RWPE1 (cell line): ENCODE measurements around the gene GKN2.

ENCODE experiments used
- CTCF ChIA-PET: fragments of 350-600 bp; sonication (Branson Sonifier 250); formaldehyde crosslinking; extraction: SDS; loops from one replicate; lab custom pipeline; 2021; lab: Yijun Ruan, JAX
- POLR2A ChIA-PET: fragments of 400-600 bp; formaldehyde crosslinking; extraction: SDS; loops from one replicate; lab custom pipeline; 2020; ENCODE audit warnings: antibody characterized with exemption; ENCODE audit not compliant: low non-redundant PET; lab: Yijun Ruan, JAX
- DNase-seq: peaks from one replicate; pipeline ENCODE4 v3.0.0; 2012; ENCODE audit warnings: low spot score
- H3K27ac ChIP-seq: fragments of 450-650 bp; 2 replicates; pipeline ENCODE4 v1.5.1; 2017
- CTCF ChIP-seq: fragments of 450-650 bp; conservative IDR thresholded peaks from 2 replicates; pipeline ENCODE4 v1.5.1; 2017; ENCODE audit warnings: low read depth, mild to moderate bottlenecking

GKN2 gene

GRCh38 chr2:68952887-68953521 is at the start of gene GKN2:
Gene GKN2, minus strand, starts transcription at chr2:68952893. Its CDS starts 32 bp downstream, at chr2:68952861.
- CTCF ChIA-PET = interaction anchor here (0.7 to 1.2 kb wide), 2 partner anchors 10 to 115 kb away, joined by 3 to 6 read pairs; no protein-coding TSS in a partner anchor
- no peak within 1 kb of the TSS for H3K27ac ChIP-seq
- DNase-seq = no peak
- no peak for TF ChIP-seq CTCF
- POLR2A ChIA-PET = no interaction called here

GRCh38 chr2:69001879-69002278 is 49.2 kb upstream of the GKN2 start:
- ChIA-PET CTCF (no interaction called here), POLR2A (no interaction called here)
- TF ChIP-seq CTCF = no peak

GRCh38 chr2:68997401-68997800 is 44.7 kb upstream of the GKN2 start:
- TF ChIP-seq CTCF = no peak
- ChIA-PET CTCF (interaction anchor here (0.6 kb wide), 1 partner anchor 166 kb away, joined by 5 read pairs; no protein-coding TSS in a partner anchor), POLR2A (no interaction called here)
- no peak for DNase-seq
- no peak overlapping the region for H3K27ac ChIP-seq

More at GRCh38 chr2:69001879-69002278, 49.2 kb upstream of the GKN2 start:
- no peak overlapping the region for H3K27ac ChIP-seq
- no peak for DNase-seq

- CTCF ChIA-PET = interaction anchor here (0.6 to 1.2 kb wide), 2 partner anchors 46 to 252 kb away, joined by 3 to 5 read pairs; no protein-coding TSS in a partner anchor
- no peak for DNase-seq
- no peak for TF ChIP-seq CTCF
- POLR2A ChIA-PET = no interaction called here
- H3K27ac ChIP-seq = no peak overlapping the region
Observed at GRCh38 chr2:68995916-68996315, 43.2 kb upstream of the GKN2 start.

- CTCF ChIA-PET = no interaction called here
- no peak for DNase-seq
- TF ChIP-seq CTCF = no peak
- POLR2A ChIA-PET = no interaction called here
- H3K27ac ChIP-seq = no peak overlapping the region
Observed at GRCh38 chr2:68994864-68995263, 42.2 kb upstream of the GKN2 start.

GRCh38 chr2:68993660-68994059 is 41.0 kb upstream of the GKN2 start:
- no peak for DNase-seq
- ChIA-PET CTCF (interaction anchor here (0.5 kb wide), 1 partner anchor 19 kb away, joined by 4 read pairs; the partner anchor contains the start of gene ANTXR1), POLR2A (no interaction called here)
- no peak overlapping the region for H3K27ac ChIP-seq
- TF ChIP-seq CTCF = no peak
